Cerebellar cortex (tissue), 1 donor: Measurements from ENCODE around the gene TUBGCP2.

Experiments
- DNase-seq: peaks from one replicate; pipeline ENCODE4 v3.0.0-alpha.2; 2015; ENCODE audit warnings: low spot score

Gene TUBGCP2

DNA sequence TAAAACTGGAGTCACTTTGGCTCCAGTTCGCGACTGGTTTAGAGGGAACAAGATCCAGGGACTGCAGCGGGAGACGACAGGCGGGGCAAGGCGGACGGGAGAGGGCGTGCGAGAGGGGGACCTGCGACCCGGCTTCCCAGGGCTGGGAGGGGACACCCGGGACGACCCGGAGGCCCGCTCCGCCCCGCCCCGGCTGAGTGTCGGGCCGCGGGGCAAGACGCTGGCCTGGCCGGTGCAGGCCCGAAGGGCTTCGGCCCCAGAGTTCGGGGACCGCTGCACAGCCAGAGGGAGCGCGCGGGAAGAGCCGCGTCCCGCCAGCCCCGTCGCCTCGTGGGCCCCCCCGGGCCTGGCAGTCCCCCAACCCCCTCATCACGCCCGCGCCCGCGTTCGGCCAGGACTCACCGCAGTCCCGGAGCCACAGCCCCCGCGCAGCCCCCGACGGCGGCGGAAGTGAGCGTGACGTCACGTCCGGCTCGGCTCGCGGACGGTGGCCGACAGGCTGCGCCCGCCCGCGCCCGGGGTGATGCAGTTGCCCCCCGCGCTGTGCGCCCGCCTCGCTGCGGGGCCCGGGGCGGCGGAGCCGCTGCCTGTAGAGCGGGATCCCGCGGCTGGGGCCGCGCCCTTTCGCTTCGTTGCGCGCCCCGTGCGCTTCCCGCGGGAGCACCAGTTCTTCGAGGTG, at the start of gene TUBGCP2, which contains the start of gene ZNF511:
Gene TUBGCP2 (minus strand): TSS at position 452 of the 679 bp plus-strand sequence. CDS start 5,931 bp downstream, outside the sequence.
Gene ZNF511 (plus strand): TSS at position 494 of the 679 bp plus-strand sequence. CDS start 30 bp downstream, at position 524.
- DNase-seq: peak; percentile 69

DNA sequence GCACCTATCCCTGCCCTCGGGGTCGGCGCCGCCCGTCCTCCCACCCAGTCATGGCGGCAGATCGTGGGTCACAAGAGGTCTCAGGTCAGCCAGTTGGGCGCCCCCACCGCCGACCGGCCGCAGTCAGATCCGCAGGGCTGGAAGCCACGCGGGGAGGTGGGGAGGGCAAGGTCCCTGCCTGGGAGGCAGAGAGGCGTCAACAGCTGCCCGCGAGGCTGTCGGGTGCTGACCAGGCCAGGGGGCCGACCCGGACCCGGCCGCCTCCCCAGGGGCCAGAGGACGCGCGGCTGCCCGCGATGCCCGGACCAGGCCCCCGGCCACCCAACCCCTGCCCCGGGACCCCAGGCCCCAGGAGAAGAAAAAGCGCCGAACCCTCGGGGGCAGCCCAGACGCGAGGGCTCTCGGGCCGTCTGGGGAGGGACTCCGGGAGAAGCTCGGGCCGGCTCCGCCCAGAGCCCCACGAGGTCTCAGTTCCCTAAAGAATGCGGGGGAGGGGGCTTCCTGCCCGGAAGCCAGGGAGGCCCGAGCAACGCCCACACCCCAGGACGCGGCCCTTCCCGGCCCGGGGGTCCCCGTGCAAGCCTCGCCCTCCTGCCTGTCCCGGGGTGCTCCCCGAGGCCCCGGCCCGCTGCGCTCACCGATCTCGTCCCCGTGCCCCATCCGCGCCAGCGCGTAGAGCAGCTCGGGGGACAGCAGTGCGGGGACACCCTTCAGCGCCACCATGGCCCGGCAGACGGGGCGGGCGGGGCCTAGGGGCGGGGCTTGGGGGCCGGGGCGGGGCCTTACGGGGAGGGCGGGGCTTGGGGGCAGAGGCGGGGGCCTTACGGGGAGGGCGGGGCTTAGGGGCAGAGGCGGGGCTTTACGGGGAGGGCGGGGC, 48.9 kb upstream of the TUBGCP2 start, which contains the start of gene FUOM:
Gene FUOM (minus strand): TSS at position 735 of the 877 bp plus-strand sequence. CDS start 12 bp downstream, at position 723.
- peak; percentile 51 for DNase-seq

DNA sequence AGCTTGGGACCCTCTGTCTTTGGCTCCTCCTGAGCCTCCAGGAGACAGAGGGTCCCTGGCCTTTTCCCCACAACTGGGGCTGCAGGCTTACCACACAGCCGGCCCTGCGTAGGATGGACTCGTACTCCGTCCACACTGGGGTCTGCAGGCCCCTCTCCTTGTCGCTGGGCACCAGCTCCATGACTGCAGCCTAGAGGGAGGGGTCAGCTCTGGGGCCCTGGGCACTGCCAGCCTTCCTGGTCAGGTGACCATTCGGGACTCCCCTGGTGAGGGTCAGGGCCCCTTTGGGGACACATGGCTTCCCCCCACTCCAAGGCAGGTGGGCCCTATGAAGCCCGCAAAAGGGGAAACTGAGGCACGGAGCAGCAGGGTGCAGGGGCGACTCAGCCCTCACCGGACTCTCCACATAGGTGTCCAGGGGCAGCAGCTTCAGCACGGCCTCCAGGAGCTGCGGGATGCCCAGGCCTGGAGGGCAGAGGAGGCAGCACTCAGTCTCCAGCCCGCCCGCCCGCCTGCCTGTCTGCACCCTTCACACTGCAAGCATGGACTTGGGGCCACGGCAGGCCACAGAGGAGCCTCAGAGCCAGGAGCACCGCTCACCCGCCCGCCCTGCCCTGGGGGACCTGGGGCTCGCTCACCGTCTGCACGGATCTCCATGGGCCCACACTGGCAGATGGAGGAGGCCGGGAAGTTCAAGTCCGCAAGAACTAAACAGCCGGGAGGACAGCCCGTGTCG, 48.0 kb upstream of the TUBGCP2 start:
- no peak for DNase-seq

- no peak for DNase-seq
These were observed 47.3 kb upstream of the TUBGCP2 start for GRCh38 chr10:133355991-133356390.

GRCh38 chr10:133355266-133355665, 46.6 kb upstream of the TUBGCP2 start:
- no peak for DNase-seq

- no peak for DNase-seq
These were observed 46.1 kb upstream of the TUBGCP2 start for GRCh38 chr10:133354672-133355240.

DNA sequence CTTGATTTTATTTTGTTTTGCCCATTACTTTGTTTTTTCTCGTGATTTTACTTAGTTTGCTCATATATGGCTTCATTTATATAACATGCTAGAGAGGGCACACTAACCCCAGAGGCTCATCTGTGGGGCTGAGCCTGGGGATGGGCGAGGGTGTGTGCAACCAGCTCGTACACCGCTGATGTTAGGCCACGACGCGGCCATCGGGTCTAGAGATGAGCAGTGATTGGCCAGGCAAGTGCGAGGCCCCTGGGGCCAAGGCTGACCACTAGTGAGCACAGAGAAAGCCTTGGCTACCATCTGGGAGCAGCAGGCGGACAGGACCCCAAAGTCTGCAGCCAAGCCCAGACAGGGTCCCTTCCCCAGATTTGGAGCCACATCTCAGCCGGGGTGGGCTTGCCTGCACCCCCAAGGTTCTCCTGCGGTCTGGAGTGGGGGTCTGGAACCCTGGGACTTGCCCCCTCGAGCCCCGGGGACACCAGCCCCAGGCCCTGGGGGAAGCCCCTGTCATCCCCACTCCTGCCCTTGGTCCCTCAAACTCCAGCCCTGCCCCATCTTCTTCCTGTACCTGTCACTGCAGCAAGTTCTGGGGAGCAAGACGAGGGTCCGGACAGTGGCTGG, 45.4 kb upstream of the TUBGCP2 start:
- DNase-seq: no peak

GRCh38 chr10:133353202-133353959, 44.7 kb upstream of the TUBGCP2 start:
- no peak for DNase-seq

DNA sequence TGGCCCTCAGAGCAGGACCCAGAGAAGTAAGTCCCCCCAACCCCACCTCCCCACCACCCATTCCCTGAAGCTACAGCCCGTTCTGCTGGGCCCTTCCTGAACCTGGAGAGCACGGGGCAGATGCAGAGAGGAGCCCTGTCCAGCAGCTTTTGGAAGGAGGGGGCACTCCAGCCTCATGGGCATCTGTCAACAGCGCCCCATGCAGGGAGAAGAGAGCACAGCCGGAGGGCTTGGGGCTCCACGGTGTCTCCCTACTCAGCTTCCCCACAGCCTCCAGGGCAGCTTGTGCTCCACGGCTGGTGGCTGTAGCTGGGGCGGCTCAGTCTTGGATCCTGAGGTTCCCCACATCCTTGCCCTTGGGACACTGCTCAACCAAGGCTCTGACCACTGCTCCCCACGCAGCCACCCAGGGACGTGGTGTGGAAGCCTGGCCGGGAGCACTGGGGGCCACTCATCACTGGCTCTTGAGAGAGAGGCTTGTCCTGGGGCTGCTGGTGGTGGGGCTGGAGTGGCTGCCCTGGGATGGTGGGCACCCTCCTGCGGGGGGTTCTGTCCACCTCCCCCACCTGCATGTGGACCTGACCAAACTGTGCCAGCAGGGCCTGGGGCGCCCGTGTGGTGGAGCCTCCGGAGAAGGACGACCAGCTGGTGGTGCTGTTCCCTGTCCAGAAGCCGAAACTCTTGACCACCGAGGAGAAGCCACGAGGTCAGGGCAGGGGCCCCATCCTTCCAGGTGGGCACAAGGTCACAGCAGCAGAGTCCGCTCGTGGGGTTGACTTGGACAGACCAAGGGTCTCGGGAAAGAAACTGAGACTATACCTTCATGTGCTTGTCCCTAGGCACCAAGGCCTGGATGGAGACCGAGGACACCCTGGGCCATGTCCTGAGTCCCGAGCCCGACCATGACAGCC, 43.0 kb upstream of the TUBGCP2 start:
- DNase-seq: no peak

DNA sequence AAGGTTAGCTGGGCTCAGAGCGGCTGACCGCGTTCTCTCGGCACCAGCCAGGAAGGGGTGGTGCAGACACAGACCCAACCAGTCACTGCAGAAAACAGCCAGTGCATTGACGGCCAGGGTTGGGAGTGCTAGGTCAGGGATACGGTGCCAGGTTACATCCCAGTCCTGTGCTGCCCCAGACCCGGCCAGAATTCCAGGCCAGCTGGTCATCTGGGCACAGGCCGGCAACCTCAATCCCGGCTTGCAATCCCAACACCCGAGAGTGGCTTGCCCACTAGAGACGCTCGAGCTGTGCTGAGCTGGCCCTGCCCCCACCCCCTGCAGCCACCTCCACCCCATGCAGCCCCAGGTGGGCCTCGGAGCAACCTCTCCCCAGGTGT, 42.3 kb upstream of the TUBGCP2 start:
- no peak for DNase-seq

GRCh38 chr10:133350283-133350949, 41.7 kb upstream of the TUBGCP2 start:
- no peak for DNase-seq

DNA sequence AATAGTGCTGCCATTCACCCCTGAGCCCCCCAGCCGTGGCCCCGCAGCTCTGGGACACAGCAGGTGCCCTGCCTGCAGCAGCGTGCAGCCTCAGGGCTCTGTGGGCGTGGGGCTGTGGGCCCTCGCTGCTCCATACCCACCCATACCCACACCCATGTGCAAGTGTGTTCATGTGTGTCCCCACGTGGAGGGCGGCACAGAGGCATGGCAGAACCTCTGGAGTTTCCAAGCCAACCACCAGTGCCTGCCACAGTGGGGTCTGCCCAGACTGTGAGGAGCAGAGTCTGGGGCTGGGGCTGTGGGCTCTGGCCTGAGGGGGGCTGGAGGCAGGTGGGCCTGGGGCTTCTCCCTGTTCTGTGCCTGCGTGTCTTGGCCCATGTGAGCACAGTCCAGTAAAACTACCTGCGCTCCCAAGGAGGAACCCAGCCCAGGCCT, 40.9 kb upstream of the TUBGCP2 start:
- DNase-seq: no peak

- no peak for DNase-seq
These were observed 40.5 kb upstream of the TUBGCP2 start for GRCh38 chr10:133349160-133349568.

- DNase-seq: no peak
These were observed 39.2 kb upstream of the TUBGCP2 start for GRCh38 chr10:133347710-133348517.

DNA sequence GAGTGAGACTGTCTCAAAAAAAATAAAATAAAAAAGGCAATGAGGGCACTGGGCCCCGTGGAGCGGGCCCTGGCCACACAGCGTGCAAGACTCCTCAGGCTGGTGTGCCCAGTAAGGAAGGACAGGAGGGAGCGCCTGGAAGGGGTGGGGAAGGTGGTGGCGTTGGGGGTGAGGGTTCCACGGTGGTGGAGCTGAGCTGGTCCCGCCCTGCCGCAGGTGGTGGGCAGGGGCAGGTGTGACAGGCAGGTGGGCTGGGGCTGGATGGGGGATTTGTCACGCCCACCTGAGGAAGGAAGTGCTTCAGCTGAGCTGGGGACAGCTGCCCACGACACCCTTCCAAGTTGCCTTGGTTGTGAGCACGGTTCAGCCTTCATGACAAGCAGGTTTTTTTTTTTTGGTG, 37.7 kb upstream of the TUBGCP2 start:
- DNase-seq: no peak

DNA sequence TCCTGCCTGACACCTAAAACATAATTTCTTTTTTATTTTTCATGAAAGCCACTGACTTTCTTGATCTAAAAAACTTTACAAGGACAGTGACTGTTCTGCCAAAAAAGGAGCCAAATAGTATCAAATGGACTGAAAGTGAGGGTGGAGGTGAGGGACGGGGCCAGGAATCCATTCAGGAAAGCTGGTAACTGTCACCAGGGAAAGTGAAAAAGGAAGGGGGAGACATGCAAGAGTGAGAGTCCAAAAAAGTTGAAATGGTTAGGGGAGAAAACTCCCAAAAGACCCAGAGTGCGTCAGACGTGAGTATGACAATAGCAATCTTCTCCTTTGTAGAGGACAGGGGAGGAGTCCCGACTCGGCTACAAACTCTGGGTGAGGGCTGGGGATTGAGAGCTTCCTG, 35.6 kb upstream of the TUBGCP2 start:
- DNase-seq: no peak

DNA sequence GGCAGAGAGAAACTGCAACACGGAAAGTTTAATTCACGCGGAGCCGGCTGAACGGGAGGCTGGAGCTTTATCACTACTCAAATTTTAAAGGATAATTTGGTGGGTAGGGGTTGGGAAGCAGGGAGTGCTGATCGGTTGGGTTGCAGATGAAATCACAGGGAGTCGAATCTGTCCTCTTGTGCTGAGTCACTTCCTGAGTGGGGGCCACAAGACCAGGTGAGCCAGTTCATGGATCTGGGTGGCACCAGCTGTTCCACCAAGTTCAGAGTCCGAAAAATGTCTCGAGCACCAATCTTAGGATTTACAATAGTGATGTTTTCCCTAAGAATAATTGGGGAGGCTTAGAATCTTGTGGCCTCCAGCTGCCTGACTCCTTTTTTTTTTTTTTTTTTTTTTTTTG, 34.9 kb upstream of the TUBGCP2 start:
- DNase-seq: no peak

DNA sequence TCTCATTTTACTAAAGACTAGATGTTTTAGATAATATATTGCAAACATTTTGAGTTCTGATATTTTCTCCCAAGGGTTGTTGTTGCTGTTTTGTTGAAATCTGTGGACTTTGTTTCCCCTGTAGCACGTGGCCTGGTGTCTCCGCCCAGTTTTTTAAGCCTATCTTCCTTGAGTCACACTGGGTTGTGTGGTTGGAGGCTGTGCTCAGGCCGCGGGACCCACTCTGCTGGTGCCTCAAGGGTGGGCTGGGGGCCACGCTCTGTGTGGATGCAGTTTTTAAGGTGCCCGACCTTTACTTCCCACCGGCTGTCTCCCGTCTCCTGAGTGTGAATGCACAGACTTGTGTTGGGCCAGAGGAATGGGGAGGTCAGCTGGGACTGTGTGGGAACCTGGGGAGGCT, 34.3 kb upstream of the TUBGCP2 start:
- no peak for DNase-seq
